GM12878 (cell line): ENCODE measurements around the gene TTYH1. TPM values are rescaled to one million over a fixed set of nuclear protein-coding genes. Genes with fewer than 3 reads are reported as not detected.
A peak's percentile ranks its signal among the peaks of the same experiment; 100 is the strongest.

Experiments used
- ATAC-seq: fragments of 200-7000 bp; cut with Tn5 transposase; 3 replicates; pipeline ENCODE4 v1.9.1; 2020; ENCODE audit warnings: mild to moderate bottlenecking, moderate library complexity
- BruUV-seq: library from RNA; stranded (reverse); fragments of 400-500 nt; replicated peaks from 2 replicates; lab custom pipeline; 2021; lab: Mats Ljungman, UMichigan
- CTCF ChIA-PET: fragments of 300-600 bp; sonication (Branson Sonifier 250); formaldehyde crosslinking; extraction: SDS; loops from one replicate; lab custom pipeline; 2021; ENCODE audit warnings: inconsistent platforms; lab: Yijun Ruan, JAX
- POLR2A ChIA-PET: fragments of 350-600 bp; formaldehyde crosslinking; extraction: SDS; loops from one replicate; lab custom pipeline; 2021; ENCODE audit warnings: inconsistent platforms; lab: Charles Lee
- RAD21 ChIA-PET: fragments of 300-600 bp; sonication (Branson Sonifier 250); formaldehyde crosslinking; loops from one replicate; lab custom pipeline; 2023; ENCODE audit warnings: antibody characterized with exemption; ENCODE audit not compliant: unreplicated experiment; lab: Charles Lee
- SMC1A ChIA-PET: fragments of 300-600 bp; sonication (Branson Sonifier 250); formaldehyde crosslinking; loops from one replicate; lab custom pipeline; 2023; ENCODE audit not compliant: unreplicated experiment, uncharacterized antibody; lab: Charles Lee
- DNase-seq: peaks from one replicate; pipeline ENCODE4 v3.0.0-alpha.2; 2011; ENCODE audit warnings: low read depth, low spot score
- FAIRE-seq: peaks from 3 replicates; lab custom pipeline; 2011; peaks lifted over from hg19 to GRCh38; lab: Jason Lieb, UNC
- H2AFZ ChIP-seq: 2 replicates; pipeline ENCODE4 v1.6.0; 2011; ENCODE audit warnings: low read depth, low read length, control low read depth; ENCODE audit not compliant: control insufficient read depth
- H3K27ac ChIP-seq: 2 replicates; pipeline ENCODE4 v1.5.1; 2011; ENCODE audit warnings: control low read depth; ENCODE audit not compliant: control insufficient read depth, insufficient read depth
- H3K27me3 ChIP-seq, 2 experiments: replicated peaks in 1 of 2; 2 replicates each; pipeline versions ENCODE4 v1.6.0 to v1.6.1; 2011; ENCODE audit warnings: low read length in 1 of 2; ENCODE audit not compliant: control insufficient read depth in 2 of 2, insufficient read depth in 2 of 2
- H3K36me3 ChIP-seq, 2 experiments: 2 replicates each; pipeline ENCODE4 v1.5.1; 2011; ENCODE audit warnings: low read length in 1 of 2; ENCODE audit not compliant: control insufficient read depth in 2 of 2, insufficient read depth in 2 of 2
- H3K4me1 ChIP-seq: 2 replicates; pipeline ENCODE4 v1.6.1; 2011; ENCODE audit warnings: mild to moderate bottlenecking, low read length, moderate library complexity, mixed read lengths; ENCODE audit not compliant: control insufficient read depth, insufficient read depth
- H3K4me2 ChIP-seq: 2 replicates; pipeline ENCODE4 v1.6.0; 2011; ENCODE audit warnings: control low read depth; ENCODE audit not compliant: control insufficient read depth, insufficient read depth
- H3K4me3 ChIP-seq: fragments of 200-600 bp; sonication (generic); 2 replicates; pipeline ENCODE4 v1.5.1; 2016
- H3K79me2 ChIP-seq: 2 replicates; pipeline ENCODE4 v1.6.0; 2011; ENCODE audit warnings: low read length; ENCODE audit not compliant: control insufficient read depth, insufficient read depth
- H3K9ac ChIP-seq: 2 replicates; pipeline ENCODE4 v1.8.0; 2011; ENCODE audit warnings: low read length, control low read depth, mixed read lengths; ENCODE audit not compliant: control insufficient read depth, insufficient read depth
- H3K9me3 ChIP-seq: replicated peaks from 3 replicates; pipeline ENCODE4 v1.5.1; 2011; ENCODE audit warnings: mild to moderate bottlenecking, low read length; ENCODE audit not compliant: control insufficient read depth, insufficient read depth
- H4K20me1 ChIP-seq: 2 replicates; pipeline ENCODE4 v1.6.0; 2011; ENCODE audit not compliant: control insufficient read depth, insufficient read depth
- BACH1 ChIP-seq: fragments of 450-650 bp; IDR thresholded peaks from 2 replicates; pipeline ENCODE4 v1.6.1; 2017; ENCODE audit warnings: mild to moderate bottlenecking, borderline replicate concordance
- CEBPB ChIP-seq, 2 experiments: fragments of 150-350 bp in 1 of 2; IDR thresholded peaks; 2 replicates each; pipeline ENCODE4 v1.6.1; 2012 to 2014; ENCODE audit warnings: low read depth in 2 of 2, low read length in 2 of 2, borderline replicate concordance in 1 of 2, inconsistent platforms in 1 of 2
- CREB1 ChIP-seq: IDR thresholded peaks from 2 replicates; pipeline ENCODE4 v1.6.1; 2012; ENCODE audit warnings: low read depth, mild to moderate bottlenecking, inconsistent platforms
- CREM ChIP-seq: IDR thresholded peaks from 2 replicates; pipeline ENCODE4 v1.6.1; 2014; ENCODE audit warnings: antibody characterized with exemption, low read depth
- EED ChIP-seq: sonication (generic); IDR thresholded peaks from 2 replicates; pipeline ENCODE4 v1.6.1; 2016; ENCODE audit warnings: antibody characterized with exemption, low read depth
- GATAD2B ChIP-seq: fragments of 450-650 bp; conservative IDR thresholded peaks from 2 replicates; pipeline ENCODE4 v1.6.1; 2017; ENCODE audit warnings: low read depth, mild to moderate bottlenecking, moderate library complexity
- HDGF ChIP-seq: fragments of 450-650 bp; IDR thresholded peaks from 2 replicates; pipeline ENCODE4 v1.6.1; 2016; ENCODE audit warnings: antibody characterized with exemption
- IKZF1 ChIP-seq: fragments of 450-650 bp; conservative IDR thresholded peaks from 2 replicates; pipeline ENCODE4 v1.6.1; 2017; ENCODE audit warnings: antibody characterized with exemption, mild to moderate bottlenecking
- MLLT1 ChIP-seq: fragments of 450-650 bp; IDR thresholded peaks from 2 replicates; pipeline ENCODE4 v1.6.1; 2016; ENCODE audit warnings: mild to moderate bottlenecking
- MTA2 ChIP-seq: fragments of 450-650 bp; IDR thresholded peaks from 2 replicates; pipeline ENCODE4 v1.6.1; 2016; ENCODE audit warnings: low read depth, mild to moderate bottlenecking, moderate library complexity
- MYB ChIP-seq: fragments of 150-350 bp; IDR thresholded peaks from 2 replicates; pipeline ENCODE4 v1.6.1; 2014; ENCODE audit warnings: mild to moderate bottlenecking, low read depth, low read length, borderline replicate concordance
- PKNOX1 ChIP-seq: fragments of 450-650 bp; IDR thresholded peaks from 2 replicates; pipeline ENCODE4 v1.6.1; 2016; ENCODE audit warnings: mild to moderate bottlenecking
- RAD21 ChIP-seq: IDR thresholded peaks from 2 replicates; pipeline ENCODE4 v1.6.1; 2011; ENCODE audit warnings: mild to moderate bottlenecking, low read depth, low read length, moderate library complexity; ENCODE audit not compliant: insufficient read depth
- RFX5 ChIP-seq: IDR thresholded peaks from 2 replicates; pipeline ENCODE4 v1.6.1; 2011; ENCODE audit warnings: low read depth, low read length, improper control_type of control experiment
- SIN3A ChIP-seq: IDR thresholded peaks from 2 replicates; pipeline ENCODE4 v1.6.1; 2012; ENCODE audit warnings: low read depth, low read length, improper control_type of control experiment
- SMARCA5 ChIP-seq: fragments of 450-650 bp; IDR thresholded peaks from 2 replicates; pipeline ENCODE4 v1.6.1; 2017; ENCODE audit warnings: mild to moderate bottlenecking
- SPI1 ChIP-seq: IDR thresholded peaks from 2 replicates; pipeline ENCODE4 v1.6.1; 2011; ENCODE audit warnings: low read depth, mild to moderate bottlenecking, low read length, moderate library complexity, borderline replicate concordance; ENCODE audit not compliant: insufficient read depth
- SUPT20H ChIP-seq: IDR thresholded peaks from 2 replicates; pipeline ENCODE4 v1.6.1; 2011; ENCODE audit warnings: low read depth, mild to moderate bottlenecking, low read length, moderate library complexity, borderline replicate concordance; ENCODE audit not compliant: control insufficient read depth
- TCF12 ChIP-seq: IDR thresholded peaks from 2 replicates; pipeline ENCODE4 v1.6.1; 2011; ENCODE audit warnings: low read depth, mild to moderate bottlenecking, low read length
- TCF3 ChIP-seq: IDR thresholded peaks from 2 replicates; pipeline ENCODE4 v1.6.1; 2012; ENCODE audit warnings: low read depth, mild to moderate bottlenecking, low read length, borderline replicate concordance; ENCODE audit not compliant: insufficient read depth
- WGBS: methylation state at CpG from one replicate; pipeline ENCODE4 v1.1.6; 2016; ENCODE audit warnings: low lambda C conversion rate; ENCODE audit not compliant: insufficient replicate concordance, insufficient coverage; ENCODE audit errors: missing lambda C conversion rate; 5-methylcytosine and 5-hydroxymethylcytosine counted together
- in situ Hi-C: fragments of 300-500 bp; cut with MboI; formaldehyde crosslinking; loops from 9 replicates; pipeline ENCODE4 v1.14.3; 2018; ENCODE audit warnings: mixed read lengths
- intact Hi-C: fragments of 100-400 bp; cut with micrococcal nuclease; formaldehyde crosslinking; loops from one replicate; pipeline ENCODE4 v1.14.2; 2022; ENCODE audit not compliant: unreplicated experiment
- polyA plus RNA-seq, 11 experiments: library from polyadenylated mRNA; depleted of rRNA in 4 of 11; unstranded in 6 of 11; stranded (reverse) in 5 of 11; fragments of >200 nt; fragmentation: Nextera tagmentation in 4 of 11; fragmentation: Illumina TruSeq in 1 of 11; extraction: Ambion mirVana in 4 of 11; extraction: Trizol in 1 of 11; gene quantifications; 1 replicate in 1 of 11; 2 replicates in 10 of 11; pipeline versions ENCODE4 v1.2.1 to v1.2.3, GENCODE V29; 2011 to 2016; ENCODE audit warnings: inconsistent platforms in 2 of 11, missing spikeins in 2 of 11, low read depth in 1 of 11
- total RNA-seq, 4 experiments: library from RNA; depleted of rRNA in 3 of 4; stranded (reverse); fragments of >200 nt in 3 of 4; fragmentation: Illumina TruSeq in 1 of 4; extraction: Trizol in 1 of 4; gene quantifications; 2 replicates each; pipeline versions ENCODE4 v1.2.1 to v1.2.3, GENCODE V29; 2013 to 2021
- TF ChIP-seq, protein P1 (sequence below): IDR thresholded peaks from 2 replicates; pipeline ENCODE4 v1.6.1; 2011; ENCODE audit warnings: low read depth, mild to moderate bottlenecking, low read length, moderate library complexity, borderline replicate concordance; ENCODE audit errors: extremely low read depth

The TTYH1 gene
- total and polyA plus RNA-seq, 10 of the 15 experiments (the other 5 are each of a cell fraction or from before 2014, with no cell fraction given), result 0.01 to 0.36 (median 0.09) TPM; not detected in 3

DNA sequence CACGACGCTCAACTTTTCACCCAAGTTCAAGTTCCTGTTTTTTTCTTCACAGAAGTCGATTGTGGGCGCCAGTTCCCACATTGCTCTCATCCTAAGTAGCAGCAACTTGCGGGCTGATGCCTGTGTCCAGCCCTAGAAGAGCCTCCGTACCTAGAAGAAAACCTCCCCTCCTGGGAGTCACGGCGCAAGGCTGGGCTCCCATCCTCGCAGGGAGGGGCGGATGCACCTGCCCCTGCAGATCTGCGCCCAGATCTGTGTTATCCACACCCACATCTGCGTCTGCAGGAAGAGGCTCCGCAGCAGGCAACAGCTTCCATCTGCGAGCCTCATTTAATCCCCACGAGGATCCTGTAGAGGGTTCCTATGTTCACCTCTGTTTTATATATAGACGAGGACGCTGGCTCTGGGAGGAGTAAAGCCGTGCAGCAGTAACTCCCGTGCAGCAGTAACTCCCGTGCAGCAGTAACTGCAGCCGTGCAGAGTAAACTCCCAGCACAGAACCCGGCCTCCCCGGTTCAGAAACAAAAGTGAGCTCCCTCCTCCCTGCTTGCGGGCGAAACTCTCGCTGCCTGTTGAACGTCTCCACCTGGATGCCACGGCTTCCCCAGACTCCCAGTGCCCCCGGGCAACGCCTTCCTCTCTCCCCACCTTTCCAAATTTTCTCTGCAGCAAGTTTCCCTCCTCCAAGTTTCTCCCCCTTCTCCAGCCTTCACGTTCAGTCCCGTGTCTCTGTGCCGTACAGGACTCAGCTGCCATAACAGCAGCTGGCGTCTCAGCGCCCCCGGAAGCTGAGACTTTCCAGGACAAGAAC is 27.1 kb upstream of the TTYH1 start:
- RAD21 ChIA-PET, result interaction anchor here (0.9 to 5.7 kb wide), 17 partner anchors 10 to 199 kb away, joined by 3 to 94 read pairs (median 5); partner anchors contain the start of genes LAIR1, LENG8 and MBOAT7
- 3% methylated on average over 36 of the region's 36 CpGs for WGBS
- 0 out of 2 replicates have a peak, but pooled peaks have one; percentile 10 for TF ChIP-seq SPI1
- TF ChIP-seq HDGF, result no peak
- no peak for TF ChIP-seq BACH1
- TF ChIP-seq, protein P1, sequence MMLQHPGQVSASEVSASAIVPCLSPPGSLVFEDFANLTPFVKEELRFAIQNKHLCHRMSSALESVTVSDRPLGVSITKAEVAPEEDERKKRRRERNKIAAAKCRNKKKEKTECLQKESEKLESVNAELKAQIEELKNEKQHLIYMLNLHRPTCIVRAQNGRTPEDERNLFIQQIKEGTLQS, result no peak
- no peak for TF ChIP-seq MYB
- no peak for TF ChIP-seq SUPT20H
- TF ChIP-seq MLLT1, result no peak
- TF ChIP-seq IKZF1, result peak; percentile 75
- peak; percentile 33; the same call in 1 of the 2 replicates for TF ChIP-seq GATAD2B
- no peak for TF ChIP-seq SIN3A
- TF ChIP-seq TCF12, result peak; percentile 60; the same call in 1 of the 2 replicates
- TF ChIP-seq SMARCA5, result no peak
- no peak for TF ChIP-seq PKNOX1
- TF ChIP-seq CREB1, result no peak
- TF ChIP-seq MTA2, result no peak
- 0 out of 2 replicates have a peak, but pooled peaks have one; percentile 59 for TF ChIP-seq EED
- TF ChIP-seq RFX5, result no peak
- 0 out of 2 replicates have a peak, but pooled peaks have one; percentile 16 for TF ChIP-seq CREM
- no peak for TF ChIP-seq RAD21
- TF ChIP-seq TCF3, result peak; percentile 35; the same call in 1 of the 2 replicates
- TF ChIP-seq CEBPB (IDR thresholded peaks at IDR 0.05; ENCODE audit: borderline replicate concordance in 1 of 2, low read depth in 2 of 2, low read length in 2 of 2), result no peak

More for the DNA sequence above, 27.1 kb upstream of the TTYH1 start:
- ATAC-seq (peak; percentile 78), FAIRE-seq (peak; percentile 86), DNase-seq (no peak)
- H2AFZ ChIP-seq, result peak overlapping the region; percentile 39
- ChIA-PET POLR2A (interaction anchor here (0.6 to 2.8 kb wide), 12 partner anchors 9 to 245 kb away, joined by 3 to 16 read pairs (median 5); partner anchors contain the start of genes LAIR1 and MBOAT7), SMC1A (interaction anchor here (0.8 to 7.4 kb wide), 20 partner anchors 9 to 251 kb away, joined by 3 to 116 read pairs (median 8); partner anchors contain the start of genes CNOT3 and LAIR1), CTCF (interaction anchor here (0.8 to 6.7 kb wide), 20 partner anchors 9 to 223 kb away, joined by 3 to 205 read pairs (median 6); partner anchors contain the start of genes LAIR1 and LENG8)
- in situ Hi-C loops (no loop called here), intact Hi-C loops (loop anchor here (2.0 to 5.0 kb wide), 2 partner anchors 23 to 41 kb away; partner anchors contain the start of gene LAIR1)
- no peak overlapping the region for H3K9ac ChIP-seq
- H3K36me3 ChIP-seq, result no peaks in the 10 kb centered on the region
- no peaks in the 10 kb centered on the region for H4K20me1 ChIP-seq
- H3K4me3 ChIP-seq, result peak overlapping the region; percentile 53
- H3K27me3 ChIP-seq, result no peaks in the 10 kb centered on the region
- H3K79me2 ChIP-seq, result no peaks in the 10 kb centered on the region
- H3K4me2 ChIP-seq, result peak overlapping the region; percentile 72
- no TSS peak for BruUV-seq
- no peaks in the 10 kb centered on the region; the same call in 2 of the 3 replicates for H3K9me3 ChIP-seq
- H3K4me1 ChIP-seq, result peaks cover 9% of the 10 kb centered on the region
- H3K27ac ChIP-seq, result no peak overlapping the region
